SKM-1 treated with dmso at 0.1 percent for 144 hours (cell line): Measurements from ENCODE around the gene MAP4K4.

Experiments
- DNase-seq: peaks from one replicate; lab custom pipeline; 2025; ENCODE audit not compliant: unreplicated experiment; lab: John Stamatoyannopoulos, UW

The MAP4K4 gene

DNA sequence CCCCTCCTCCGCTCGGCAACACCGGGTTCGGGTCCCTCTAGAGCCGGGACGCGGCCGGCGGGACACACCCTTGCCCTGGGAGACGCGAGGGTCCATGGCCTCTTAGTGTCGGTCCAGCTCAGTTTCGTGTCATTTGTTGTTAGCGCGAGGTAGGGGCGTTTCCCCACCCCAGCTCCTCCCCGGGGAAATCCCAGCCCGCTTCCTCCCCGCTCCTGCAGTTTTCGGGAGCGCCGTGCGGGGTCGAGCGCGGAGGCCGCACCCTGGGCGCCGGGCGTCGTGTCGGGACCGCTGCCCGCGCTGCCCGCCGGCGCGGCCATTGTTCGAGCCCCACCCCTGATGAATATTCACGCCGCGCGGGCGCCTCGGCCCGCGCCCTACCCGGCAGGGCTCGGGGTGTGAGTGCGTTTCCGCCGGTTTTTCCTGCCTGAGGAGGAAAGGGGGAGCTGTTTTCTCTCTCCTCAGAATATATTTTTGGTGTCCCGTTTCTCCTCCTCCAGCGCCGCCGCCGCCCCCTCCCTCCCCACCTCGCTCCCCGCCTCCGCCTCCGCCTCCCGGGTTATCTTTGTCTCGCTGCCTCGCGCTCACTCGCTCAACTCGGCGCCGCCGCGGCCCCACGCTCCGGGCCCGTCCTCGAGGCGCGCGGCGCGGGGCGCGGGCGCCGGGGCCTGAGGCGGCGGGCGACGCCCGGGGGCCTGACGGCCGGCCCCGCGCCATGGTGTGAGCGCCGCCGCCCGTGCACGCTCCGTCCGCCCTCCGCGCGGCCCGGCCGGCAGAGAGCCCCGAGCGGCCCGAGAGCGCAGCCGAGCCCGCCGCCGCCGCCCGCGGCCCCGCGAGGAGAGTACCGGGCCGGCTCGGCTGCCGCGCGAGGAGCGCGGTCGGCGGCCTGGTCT is at the start of gene MAP4K4:
TSS of gene MAP4K4 (plus strand) at position 584 of the 890 bp plus-strand sequence. CDS start 374 bp downstream, outside the sequence.
- DNase-seq = peak; percentile 73

DNA sequence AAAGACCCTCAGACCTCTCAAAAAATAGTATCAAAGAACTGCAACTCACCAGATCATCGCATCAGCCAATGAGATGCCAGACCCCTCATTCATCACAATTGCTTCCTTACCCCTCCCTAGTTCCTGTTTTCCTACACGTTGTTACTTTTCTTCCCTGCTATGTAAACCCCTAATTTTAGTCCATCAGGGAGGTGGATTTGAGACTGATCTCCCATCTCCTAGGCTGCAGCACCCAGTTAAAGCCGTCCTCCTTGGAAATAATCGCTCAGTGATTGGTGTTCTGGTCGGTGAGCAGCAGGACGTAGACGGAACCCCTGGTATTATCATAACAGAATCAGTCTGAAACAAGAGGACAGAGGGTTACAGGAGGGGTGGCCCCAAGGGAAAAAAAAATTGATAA is 44.0 kb upstream of the MAP4K4 start:
- DNase-seq = no peak

DNA sequence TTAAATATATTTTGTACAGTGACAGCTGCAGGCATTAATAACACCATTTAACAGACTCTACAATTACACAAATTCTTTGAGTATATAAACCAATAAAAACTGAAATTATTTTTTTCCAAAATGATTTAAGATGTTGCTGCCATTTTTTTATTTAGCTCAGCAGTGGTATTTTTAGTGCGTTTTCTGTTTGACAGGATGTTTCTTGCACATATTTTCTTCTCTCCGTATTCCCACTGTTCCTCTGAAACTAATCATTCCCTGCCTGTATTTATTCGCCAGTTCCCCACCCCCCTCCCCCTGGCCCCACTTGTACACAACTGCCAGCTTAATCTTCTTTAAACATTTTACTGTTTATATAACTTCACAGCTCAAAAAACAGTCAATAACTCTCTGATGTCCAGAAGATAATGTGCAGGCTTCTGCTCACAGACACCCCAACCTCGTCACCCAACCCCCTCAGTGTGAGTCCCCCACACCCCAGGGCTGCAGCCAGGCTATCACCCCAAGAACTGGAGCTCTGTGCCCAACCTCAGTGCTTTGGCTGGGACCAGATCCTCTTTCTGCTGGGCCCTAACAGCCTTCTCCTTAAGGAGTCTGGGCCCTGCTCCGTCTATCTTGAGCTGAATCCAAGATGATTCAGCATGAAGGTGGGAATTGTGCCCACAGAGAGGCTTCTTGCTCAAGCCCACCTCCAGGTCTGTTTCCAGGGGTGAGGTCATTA is 41.6 kb upstream of the MAP4K4 start:
- DNase-seq = no peak

DNA sequence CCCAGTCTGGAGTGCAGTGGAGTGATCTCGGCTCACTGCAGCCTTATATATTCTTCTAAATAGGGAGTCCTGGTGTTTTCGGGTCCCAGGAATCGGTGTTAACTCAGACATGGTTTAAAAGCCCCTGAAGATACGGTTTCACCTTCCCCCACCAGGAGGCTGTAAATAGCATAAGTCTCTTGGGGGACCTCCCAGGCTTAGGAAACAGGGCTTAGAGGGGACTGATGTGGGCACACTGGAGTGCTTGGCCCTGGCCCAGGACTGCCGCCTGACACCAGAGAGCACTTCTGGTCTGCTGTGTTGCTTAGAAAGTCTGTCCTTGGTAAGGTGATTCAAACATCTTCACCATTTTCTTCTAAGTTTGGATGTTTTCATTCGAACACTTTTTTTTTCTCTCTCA is 39.7 kb upstream of the MAP4K4 start:
- no peak for DNase-seq

DNA sequence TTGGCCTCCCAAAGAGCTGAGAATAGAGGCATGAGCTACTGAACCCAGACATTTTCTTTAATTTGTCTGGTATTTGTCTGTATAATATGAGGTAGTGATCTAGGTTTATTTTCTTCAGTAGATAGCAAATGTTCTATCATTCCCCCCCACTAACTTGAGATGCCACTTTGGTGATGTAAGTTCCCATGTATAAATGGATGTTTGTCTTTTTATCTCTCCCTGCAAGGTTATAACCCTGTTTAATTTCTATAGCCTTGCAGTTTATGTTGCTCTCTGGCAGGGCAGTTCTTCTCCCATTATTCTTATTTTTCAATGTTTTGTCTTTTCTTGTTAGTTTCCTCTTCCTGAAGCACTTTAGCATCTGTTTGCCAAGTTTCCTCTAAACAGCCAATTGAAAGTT is 39.1 kb upstream of the MAP4K4 start:
- DNase-seq = no peak

DNA sequence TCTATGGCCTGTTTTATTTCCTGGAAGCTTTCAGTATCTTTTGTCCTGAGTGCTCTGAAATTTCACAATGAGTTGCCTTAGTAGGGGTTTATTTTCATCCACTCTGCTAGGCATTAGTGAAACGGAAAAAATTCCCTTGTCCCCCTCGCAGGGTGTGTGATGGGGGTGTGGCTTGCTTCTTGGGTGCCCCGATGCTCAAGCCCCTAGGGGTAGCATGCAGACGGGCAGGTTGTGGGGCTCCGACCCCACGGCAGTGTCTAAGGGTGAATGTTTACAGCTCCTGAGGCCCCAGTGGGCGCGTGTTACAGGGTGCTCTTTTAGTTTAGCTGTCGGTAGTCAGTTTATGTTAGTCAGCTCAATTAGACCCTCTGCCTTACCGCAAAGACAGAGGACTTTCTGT is 32.2 kb upstream of the MAP4K4 start:
- no peak for DNase-seq

DNA sequence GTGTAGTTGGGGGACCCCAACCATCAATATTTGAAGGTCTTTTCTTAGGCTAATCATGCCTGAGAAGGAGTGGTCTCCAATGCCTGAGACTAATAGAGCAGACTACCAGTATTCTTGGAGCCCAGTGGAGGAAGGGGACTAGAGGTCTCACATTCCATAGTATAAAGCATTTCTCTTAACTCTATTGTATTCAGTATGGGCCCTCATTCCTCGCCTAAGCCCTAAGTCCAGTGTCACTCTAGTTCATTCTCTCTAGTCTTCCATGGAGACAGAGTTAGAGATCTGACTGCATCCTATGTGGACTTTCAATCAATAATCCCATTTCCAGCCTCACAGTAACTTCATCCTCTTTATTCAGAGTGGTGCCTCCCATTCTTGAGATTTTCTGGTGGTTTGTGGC is 29.7 kb upstream of the MAP4K4 start:
- DNase-seq = no peak

DNA sequence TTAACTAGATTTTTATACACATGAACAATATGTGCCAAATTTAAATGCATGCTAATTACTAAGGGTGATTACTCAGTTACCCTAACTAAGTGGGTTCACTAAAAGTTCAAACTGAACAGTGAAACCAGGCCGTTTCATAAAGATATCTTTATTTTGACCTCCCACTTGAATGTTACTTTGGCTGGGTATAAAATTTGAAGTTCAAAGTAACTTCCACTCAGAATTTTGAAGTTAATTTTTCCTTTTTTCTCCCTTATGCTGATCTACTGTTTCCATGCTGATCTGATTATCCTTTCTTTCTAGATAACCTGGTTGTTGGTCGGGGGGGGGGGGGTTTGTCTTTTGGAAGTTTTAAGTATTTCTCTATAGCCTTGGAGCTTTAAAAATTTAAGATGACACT is 25.5 kb upstream of the MAP4K4 start:
- no peak for DNase-seq

DNA sequence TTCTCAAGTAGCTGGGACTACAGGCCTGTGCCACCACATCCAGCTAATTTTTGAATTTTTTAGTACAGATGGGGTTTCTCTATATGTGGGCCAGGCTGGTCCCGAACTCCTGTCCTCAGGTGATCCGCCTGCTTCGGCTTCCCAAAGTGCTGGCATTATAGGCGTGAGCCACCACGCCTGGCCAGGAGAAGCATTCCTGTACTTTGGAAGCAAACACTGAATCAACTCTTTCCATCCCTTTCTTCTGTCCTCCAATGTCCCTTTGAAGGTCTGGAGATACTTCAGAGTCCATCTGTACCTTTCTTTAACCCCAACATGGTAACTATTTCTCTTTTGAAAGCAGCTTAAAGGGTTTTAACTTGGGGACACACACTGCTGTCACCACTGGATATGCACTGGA is 23.6 kb upstream of the MAP4K4 start:
- DNase-seq = no peak

DNA sequence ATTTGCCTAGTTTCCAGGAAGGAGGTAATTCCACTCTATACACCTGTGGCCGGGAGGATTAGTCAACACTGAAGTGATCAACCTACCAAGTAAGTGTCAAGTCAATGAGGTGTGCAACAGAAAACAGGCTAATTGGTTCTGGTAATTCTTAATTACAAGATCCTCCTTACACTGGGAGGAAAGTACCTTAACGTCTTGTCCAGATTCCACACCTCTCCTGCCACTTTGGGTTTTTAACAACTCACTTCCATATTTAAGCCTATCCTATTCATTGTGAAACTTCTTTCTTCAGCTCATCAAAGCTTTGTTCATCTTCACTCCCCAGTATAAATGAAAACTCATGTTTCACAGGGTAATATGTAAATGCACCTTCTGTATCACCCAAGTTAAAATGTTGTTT is 22.0 kb upstream of the MAP4K4 start:
- no peak for DNase-seq

DNA sequence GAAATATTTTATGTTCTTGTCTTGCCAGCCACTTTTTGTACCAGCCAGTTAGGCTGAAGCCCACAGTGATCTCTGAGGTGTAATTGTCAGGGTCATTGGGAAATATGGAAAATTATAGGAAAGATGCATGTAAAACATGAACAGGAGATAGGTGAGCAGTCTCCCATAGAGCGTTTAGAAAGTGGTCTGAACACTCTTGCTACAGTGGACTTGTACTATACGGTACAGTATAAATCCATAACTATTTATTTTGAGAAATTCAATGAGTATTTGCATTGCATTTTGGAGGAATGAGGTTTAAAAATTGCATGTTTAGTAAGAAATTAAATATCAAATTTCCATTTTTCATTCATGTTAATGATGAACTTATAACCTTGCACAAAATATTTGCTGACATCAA is 20.8 kb upstream of the MAP4K4 start:
- no peak for DNase-seq

DNA sequence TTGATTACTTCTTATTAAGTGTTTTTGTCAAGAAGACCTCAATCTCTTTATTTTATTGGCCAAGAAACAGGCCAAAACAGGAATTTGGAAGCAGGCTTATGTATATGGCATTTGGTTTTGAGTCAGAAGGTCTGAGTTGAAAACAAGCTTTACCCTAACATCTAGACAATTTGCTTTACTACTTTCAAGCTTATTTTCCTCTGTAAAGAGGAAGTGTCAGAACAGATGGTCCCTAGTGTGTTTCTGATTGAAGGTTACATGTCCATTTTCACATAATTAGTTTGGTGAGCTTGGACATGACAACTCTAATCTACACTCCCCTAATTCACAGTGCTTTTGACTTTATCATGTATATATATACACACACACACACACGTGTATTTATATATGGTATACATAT is 19.8 kb upstream of the MAP4K4 start:
- DNase-seq = no peak

DNA sequence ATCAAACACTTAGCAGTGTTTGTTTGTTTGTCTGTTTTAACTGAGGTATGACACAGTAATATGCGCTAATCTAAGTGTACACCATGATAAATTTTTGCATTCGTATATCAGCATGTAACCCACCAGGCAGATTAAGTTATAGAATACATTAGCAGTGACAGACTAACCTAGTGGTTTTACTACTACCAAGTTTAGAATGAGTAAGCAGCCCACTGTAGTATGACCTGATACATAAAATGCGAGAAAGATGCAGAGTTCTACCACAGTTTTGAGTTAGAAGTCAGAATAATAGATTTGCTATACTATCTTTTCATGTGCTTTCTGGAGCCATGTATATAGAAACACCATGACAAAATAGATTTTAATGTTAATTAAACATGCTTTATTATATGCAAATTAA is 19.1 kb upstream of the MAP4K4 start:
- no peak for DNase-seq

DNA sequence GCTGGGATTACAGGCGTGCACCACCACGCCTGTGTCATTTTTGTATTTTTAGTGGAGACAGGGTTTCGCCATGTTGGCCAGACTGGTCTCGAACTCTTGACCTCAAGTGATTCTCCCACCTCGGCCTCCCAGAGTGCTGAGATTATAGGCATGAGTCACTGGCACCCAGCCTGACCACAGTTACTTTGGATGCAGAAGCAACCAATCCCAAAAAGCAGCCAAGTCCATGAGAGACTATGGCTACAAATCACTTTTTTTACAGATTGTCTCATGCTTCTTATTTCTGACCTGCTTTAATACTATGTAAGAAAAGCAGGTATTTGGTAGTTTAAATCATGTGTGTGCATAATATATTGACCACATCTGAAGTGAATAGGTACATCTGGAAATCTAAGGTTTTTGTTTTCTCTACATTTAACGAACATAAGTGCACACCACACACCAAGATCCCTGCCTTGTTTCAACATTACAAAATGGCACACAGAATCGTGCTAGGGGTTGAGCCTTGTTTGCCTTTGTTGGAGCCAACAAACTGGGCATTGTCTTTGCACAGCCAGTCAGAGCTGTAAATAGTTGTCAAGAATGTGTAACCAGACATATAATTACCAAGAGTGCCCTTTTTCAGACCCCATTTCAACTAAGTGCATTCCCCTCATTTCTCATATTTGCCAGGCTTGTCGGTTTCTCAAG is 18.3 kb upstream of the MAP4K4 start:
- no peak for DNase-seq

DNA sequence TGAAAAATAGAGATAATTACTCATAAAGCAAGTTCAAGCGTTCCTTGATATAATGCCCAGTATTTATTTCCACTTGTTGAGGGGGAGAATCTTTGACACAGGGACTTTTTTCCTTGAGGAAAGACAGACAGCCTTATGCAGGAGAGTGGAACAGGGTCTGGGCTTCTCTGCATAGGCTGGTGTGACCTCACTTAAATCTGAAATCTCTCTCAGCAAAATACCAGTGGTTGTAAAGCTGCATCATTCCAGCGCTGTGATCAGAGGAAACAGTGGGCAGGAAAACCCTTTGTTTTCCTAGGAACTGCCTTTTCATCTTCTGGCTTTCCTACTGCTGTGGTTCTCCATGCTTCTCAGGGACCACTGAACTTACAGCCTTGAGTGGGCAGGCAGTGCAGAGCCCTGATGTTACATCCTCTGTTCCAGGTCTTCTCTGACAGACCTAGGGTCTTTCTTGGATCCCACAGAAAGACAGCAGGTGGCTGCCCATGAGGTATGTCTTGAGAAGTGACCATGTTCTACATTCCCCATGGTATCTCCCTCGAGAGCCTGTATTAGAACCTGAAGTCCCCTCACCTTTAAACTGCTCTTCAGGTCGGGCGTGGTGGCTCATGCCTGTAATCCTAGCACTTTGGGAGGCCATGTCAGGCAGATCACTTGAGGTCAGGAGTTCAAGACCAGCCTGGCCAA is 17.6 kb upstream of the MAP4K4 start:
- DNase-seq = no peak

DNA sequence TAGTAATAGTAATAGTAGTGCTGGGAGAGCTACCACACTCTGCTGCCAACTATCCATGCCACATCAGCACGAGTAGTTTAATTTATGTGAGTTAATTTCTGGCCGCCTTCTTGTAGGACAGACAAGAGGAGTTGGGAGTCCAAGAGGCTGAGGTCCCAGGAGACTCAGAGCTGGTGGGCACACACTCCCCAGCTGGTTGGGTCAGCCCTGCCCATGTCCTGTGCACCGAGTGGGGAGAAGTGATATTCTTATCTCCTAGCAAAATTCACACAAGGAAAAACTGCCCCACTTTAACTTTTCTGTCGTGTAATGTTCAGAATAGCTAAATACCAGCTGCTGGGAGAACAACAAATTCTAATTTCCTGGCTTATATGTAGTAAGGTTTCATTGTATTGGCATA is 15.2 kb upstream of the MAP4K4 start:
- DNase-seq = no peak

DNA sequence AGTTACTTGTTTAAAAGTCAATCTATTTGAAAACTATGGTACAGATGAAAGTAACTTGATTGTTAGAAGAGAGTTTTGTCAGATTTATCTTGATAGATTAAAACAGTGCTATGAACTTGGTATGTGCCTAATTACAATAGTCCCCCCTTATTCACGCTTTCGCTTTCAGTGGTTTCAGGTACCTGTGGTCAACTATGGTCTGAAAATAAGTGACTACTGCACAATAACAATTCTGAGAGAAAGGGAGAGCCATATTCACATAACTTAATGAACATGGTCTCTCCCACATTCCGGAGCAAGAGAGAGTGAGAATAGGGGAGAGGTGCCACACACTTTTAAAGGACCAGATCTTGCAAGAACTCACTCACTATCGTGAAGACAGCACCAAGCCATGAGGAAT is 13.2 kb upstream of the MAP4K4 start:
- DNase-seq = no peak

DNA sequence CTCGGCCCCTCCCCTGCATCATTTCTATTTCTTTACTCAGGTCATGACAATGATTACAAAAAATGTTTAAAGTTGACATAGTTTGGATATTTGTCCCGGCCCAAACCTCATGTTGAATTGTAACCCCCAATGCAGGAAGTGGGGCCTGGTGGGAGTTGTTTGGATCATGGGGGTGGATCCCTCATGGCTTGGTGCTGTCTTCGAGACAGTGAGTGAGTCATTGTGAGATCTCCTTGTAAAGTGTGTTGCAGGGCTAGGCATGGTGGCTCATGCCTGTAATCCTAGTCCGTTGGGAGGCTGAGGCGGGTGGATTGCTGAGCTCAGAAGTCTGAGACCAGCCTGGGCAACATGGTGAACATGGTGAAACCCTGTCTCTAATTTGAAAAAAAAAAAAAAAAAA is 9.2 kb upstream of the MAP4K4 start:
- no peak for DNase-seq

DNA sequence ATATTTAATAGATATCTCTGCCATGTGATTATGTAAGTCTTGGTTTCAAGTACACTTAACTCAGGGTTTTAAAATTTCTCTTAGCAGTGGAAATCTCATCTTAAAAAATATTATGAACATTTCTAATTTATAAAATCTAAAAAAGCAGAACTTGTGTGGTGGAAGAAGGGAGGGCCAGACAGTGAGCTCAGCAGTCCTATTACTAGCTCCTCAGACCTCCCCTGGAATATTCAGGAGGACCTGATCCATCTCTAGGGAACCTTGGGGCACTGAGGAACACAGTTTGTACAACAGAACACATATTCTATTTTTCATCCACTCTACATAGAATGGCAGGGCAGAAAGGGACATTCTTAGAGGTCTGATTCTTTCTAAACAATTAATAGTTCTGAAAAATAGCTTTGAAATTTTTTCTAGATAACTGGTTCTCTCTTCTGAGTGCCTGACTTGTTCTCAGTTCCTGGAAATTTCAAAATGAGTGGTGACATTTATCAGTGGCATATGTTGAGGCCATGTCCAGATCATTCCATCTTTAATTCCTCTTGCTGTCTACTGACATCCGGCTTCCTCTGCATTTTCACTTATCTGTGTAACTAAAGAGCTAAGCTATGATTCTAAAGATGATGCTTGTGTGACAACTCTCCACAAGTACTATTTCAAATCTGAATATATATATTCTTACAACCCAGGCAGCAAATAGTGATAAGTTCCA is 8.2 kb upstream of the MAP4K4 start:
- DNase-seq = no peak

DNA sequence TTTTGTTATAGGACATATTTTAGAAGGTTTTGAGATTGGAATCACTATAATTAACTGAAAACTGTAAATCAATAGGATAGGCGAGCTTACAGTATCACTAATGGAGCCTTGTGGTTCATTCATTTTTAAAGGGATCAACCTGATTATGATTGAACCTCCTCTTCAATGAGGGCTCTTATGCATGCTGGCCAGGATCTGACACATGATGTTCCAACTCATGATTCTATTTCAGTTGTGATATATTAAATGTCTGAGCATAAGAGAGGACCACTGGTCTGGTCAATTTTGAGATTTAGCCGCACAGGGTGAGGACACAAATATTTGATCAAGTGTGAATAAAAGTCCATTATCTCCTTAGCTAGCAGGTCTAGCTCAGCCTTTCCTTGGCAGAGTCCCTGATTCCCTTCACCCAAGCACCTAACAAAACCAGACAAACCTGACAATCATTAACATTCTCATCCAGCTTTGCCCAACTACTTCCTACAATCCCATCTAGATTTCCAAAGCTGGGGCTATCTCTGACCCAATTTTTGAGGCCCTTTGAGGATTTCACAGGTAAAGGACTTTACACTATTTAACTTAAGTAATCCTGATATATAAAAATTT is 6.9 kb upstream of the MAP4K4 start:
- no peak for DNase-seq
